Testis (tissue), 2 donors: Measurements from ENCODE around the gene ZNF487.
"Not testable (repeated sequence)": the region's sequence is repeated elsewhere in the genome, so short reads cannot be mapped to it uniquely, and the experiment has no call there.

ENCODE experiments used
- CTCF ChIP-seq, 3 experiments: fragments of 450-650 bp in 2 of 3; fragments of 200-600 bp in 1 of 3; sonication (generic) in 1 of 3; IDR thresholded peaks; one replicate each; pipeline ENCODE4 v1.5.1; 2016 to 2019; ENCODE audit warnings: antibody characterized with exemption in 3 of 3, mild to moderate bottlenecking in 2 of 3, moderate library complexity in 1 of 3
- POLR2A ChIP-seq: fragments of 450-650 bp; IDR thresholded peaks from one replicate; pipeline ENCODE4 v1.6.1; 2017; ENCODE audit warnings: antibody characterized with exemption, mild to moderate bottlenecking, moderate library complexity

GRCh38 chr10:43456561-43456960 is 19.6 kb downstream of the ZNF487 start:
- TF ChIP-seq POLR2A; CTCF (IDR thresholded peaks at IDR 0.05): not testable (repeated sequence)
